Heart left ventricle (tissue), 16 donors: ENCODE measurements around the gene FRG2C. TPM values are rescaled to one million over a fixed set of nuclear protein-coding genes. Genes with fewer than 3 reads are reported as not detected.
A peak's percentile ranks its signal among the peaks of the same experiment; 100 is the strongest.
"Not testable (repeated sequence)": the region's sequence is repeated elsewhere in the genome, so short reads cannot be mapped to it uniquely, and the experiment has no call there.

Experiments used
- ATAC-seq, 4 donors: fragments of 200-7000 bp; cut with Tn5 transposase; one replicate each; pipeline ENCODE4 v1.9.1; 2020 to 2022; ENCODE audit warnings: moderate library complexity in 4 of 4, mild to moderate bottlenecking in 3 of 4, moderate number of reproducible peaks in 1 of 4
- DNase-seq, 5 donors: peaks; one replicate each; pipeline ENCODE4 v3.0.0-alpha.2; 2020
- H3K27ac ChIP-seq, 12 donors: fragments of 200-600 bp; sonication (generic) in 4 of 12; one replicate each; pipeline versions ENCODE4 v1.5.0 to v1.8.0; 2016 to 2022; ENCODE audit warnings: mild to moderate bottlenecking in 2 of 12
- H3K27me3 ChIP-seq, 9 donors: fragments of 200-600 bp; sonication (generic) in 2 of 9; one replicate each; pipeline versions ENCODE4 v1.5.1 to v1.8.0; 2016 to 2022; ENCODE audit warnings: mild to moderate bottlenecking in 3 of 9
- H3K36me3 ChIP-seq, 9 donors: fragments of 200-600 bp; sonication (generic) in 2 of 9; one replicate each; pipeline versions ENCODE4 v1.5.0 to v1.8.0; 2018 to 2022; ENCODE audit warnings: mild to moderate bottlenecking in 2 of 9
- H3K4me1 ChIP-seq, 12 donors: fragments of 200-600 bp; sonication (generic) in 4 of 12; one replicate each; pipeline versions ENCODE4 v1.5.0 to v1.8.0; 2016 to 2022; ENCODE audit warnings: mild to moderate bottlenecking in 3 of 12
- H3K4me3 ChIP-seq, 12 donors: fragments of 200-600 bp; sonication (generic) in 4 of 12; one replicate each; pipeline versions ENCODE4 v1.5.0 to v1.8.0; 2017 to 2022; ENCODE audit warnings: mild to moderate bottlenecking in 9 of 12, moderate library complexity in 4 of 12
- H3K9me3 ChIP-seq, 12 donors: fragments of 200-600 bp; sonication (generic) in 4 of 12; one replicate each; pipeline versions ENCODE4 v1.5.0 to v1.8.0; 2016 to 2022; ENCODE audit warnings: mild to moderate bottlenecking in 1 of 12
- POLR2A ChIP-seq, 2 donors: fragments of 450-650 bp; IDR thresholded peaks; one replicate each; pipeline ENCODE4 v1.6.1; 2017; ENCODE audit warnings: antibody characterized with exemption in 2 of 2, mild to moderate bottlenecking in 2 of 2, moderate library complexity in 2 of 2
- WGBS, 4 donors: extraction: QIAGEN DNeasy Blood & Tissue Kit in 2 of 4; methylation state at CpG; one replicate each; pipeline versions ENCODE4 v1.1.5 to v1.1.7; 2013 to 2018; 5-methylcytosine and 5-hydroxymethylcytosine counted together
- intact Hi-C, 10 donors: fragments of 100-400 bp; cut with DNase I; formaldehyde crosslinking; loops; one replicate each; pipeline versions ENCODE4 v1.11.1 to v1.14.2; 2022
- long read RNA-seq, 3 donors: library from polyadenylated mRNA; unstranded; transcript quantifications; one replicate each; pipeline ENCODE4 v2.0.0, GENCODE V29; 2020 to 2021
- polyA plus RNA-seq, 2 donors: library from polyadenylated mRNA; stranded (reverse); fragments of 200-250 nt; gene quantifications; one replicate each; pipeline ENCODE4 v1.2.3, GENCODE V29; 2013
- total RNA-seq, 9 donors: library from RNA; depleted of rRNA in 2 of 9; stranded (reverse); fragments of >200 nt in 2 of 9; fragmentation: NEBNext Ultra II Directional in 3 of 9; extraction: Animal tissue kit (Norgen Biotek cat#: 25700) in 3 of 9; gene quantifications; one replicate each; pipeline versions ENCODE4 v1.1.0 to v1.2.4, GENCODE V29; 2016 to 2023
- TF ChIP-seq, protein P1 (sequence below), 12 donors: fragments of 200-600 bp; sonication (generic) in 4 of 12; IDR thresholded peaks; one replicate each; pipeline versions ENCODE4 v1.5.0 to v1.8.0; 2018 to 2022; ENCODE audit warnings: antibody characterized with exemption in 12 of 12, mild to moderate bottlenecking in 5 of 12
- donor health status: ischemic (EF 13 %, LVEDD 7.1; RV severe dilation, severe dysfunction).
- donor health status: healthy with polysubstance abuse.
- donor health status: DM: no; HTN: yes; CAD: no.
- donor health status: DM: no; HTN: no; CAD: no.
- donor health status: ischemic (EF 25% LVEDD 6.9; RV normal size, moderate dysfunction).
- donor health status: ischemic (EF 25% LVEDD 5.7; RV mildly dilated, moderate dysfunction).
- donor health status: healthy.
- donor health status: DM: yes; HTN: yes; CAD: no.
- donor health status: ischemic (EF 35%, LVEDD 5.7; RV mildly dilated, moderate dysfunction).
- donor health status: nonischemic (EF 11% LVEDD 7.7; RV severe dilation, severe dysfunction).
- donor health status: DM: yes; HTN: yes; CAD: no.
- donor health status: PGD.
- donor health status: ischemic (EF 29% LVEDD 5.4; RV normal size, mild dysfunction).
- donor health status: nonischemic (EF 23%, LVEDD 6.1; RV moderate dilation, normal function).

The FRG2C gene
- total RNA-seq = not detected
- not detected for polyA plus RNA-seq
- long read RNA-seq, donor 1 = 0 reads
- long read RNA-seq, donor 2 = 0 reads
- long read RNA-seq, donor 3 = 0 reads

- Histone ChIP-seq H3K27me3 (peaks cover 5 to 91% (median 57%) of the 10 kb centered on the region in 9 donors), H3K4me1 (peaks cover 0 to 14% (median 4%) of the 10 kb centered on the region in 12 donors)
- DNase-seq, ATAC-seq, intact Hi-C loops, H3K9me3 ChIP-seq, H3K27ac ChIP-seq, H3K4me3 ChIP-seq, H3K36me3 ChIP-seq: not testable (repeated sequence)
- WGBS, 4 donors = 63 to 76% (median 70%) methylated on average over 9 of the region's 9 CpGs
Measured at GRCh38 chr3:75664028-75664427, at the start of gene FRG2C. FRG2C (plus strand) TSS chr3:75664328; CDS start chr3:75664380, 52 bp downstream.

- Histone ChIP-seq H3K4me1 (peaks cover 0 to 14% (median 0%) of the 10 kb centered on the region in 12 donors), H3K27me3 (peaks cover 0 to 20% (median 0%) of the 10 kb centered on the region in 9 donors), H3K4me3 (peak overlapping the region; percentile 31 to 63 (median 52)), H3K27ac (peak overlapping the region in 4 of 12 donors; percentile 1 to 65 (median 32))
- WGBS, 4 donors = 3 to 5% (median 4%) methylated on average over 18 to 43 of the region's 43 CpGs
- H3K9me3 ChIP-seq, intact Hi-C loops, H3K36me3 ChIP-seq: not testable (repeated sequence)
- ATAC-seq (peak in 1 of 4 donors; percentile 73), DNase-seq (peak; percentile 38 to 85 (median 82))
Measured at GRCh38 chr3:75618666-75619305, 45.3 kb upstream of the FRG2C start.

DNA sequence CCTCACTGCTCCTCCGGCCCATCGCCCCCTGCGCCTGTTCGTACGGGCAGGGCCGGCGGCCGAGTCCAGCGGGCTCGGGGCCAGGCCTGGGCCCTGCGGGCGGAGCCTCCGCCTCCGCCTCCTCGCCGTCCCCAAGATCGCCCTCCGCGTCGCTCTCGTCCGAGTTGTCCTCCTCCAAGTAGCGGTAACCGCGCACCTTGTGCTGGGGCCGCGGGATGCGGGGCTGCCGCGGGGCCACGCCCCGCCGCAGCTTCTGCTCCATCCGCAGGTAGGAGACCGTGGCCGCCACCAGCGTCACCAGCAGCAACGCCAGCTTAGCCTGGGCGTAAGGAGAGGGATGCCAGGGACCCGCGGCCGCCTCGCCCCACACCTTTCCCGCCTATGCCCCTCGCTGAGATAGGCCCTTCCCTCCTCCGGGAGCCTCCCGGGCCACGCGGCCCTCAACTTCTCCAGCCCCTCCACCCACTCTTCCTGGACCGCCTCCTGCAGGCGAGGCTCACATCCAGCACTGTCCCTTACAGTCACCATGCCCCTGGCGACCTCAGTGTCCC is 44.6 kb upstream of the FRG2C start:
- Histone ChIP-seq H3K27me3 (peaks cover 0 to 20% (median 0%) of the 10 kb centered on the region in 9 donors), H3K4me3 (peak overlapping the region; percentile 31 to 63 (median 52)), H3K4me1 (peaks cover 0 to 14% (median 0%) of the 10 kb centered on the region in 12 donors), H3K27ac (peak overlapping the region in 4 of 12 donors; percentile 1 to 65 (median 32))
- 2 to 14% (median 2%) methylated on average over 18 to 52 of the region's 52 CpGs for WGBS, 4 donors
- intact Hi-C loops, H3K36me3 ChIP-seq, ATAC-seq, H3K9me3 ChIP-seq: not testable (repeated sequence)
- peak in 1 of 5 donors; percentile 46 for DNase-seq

DNA sequence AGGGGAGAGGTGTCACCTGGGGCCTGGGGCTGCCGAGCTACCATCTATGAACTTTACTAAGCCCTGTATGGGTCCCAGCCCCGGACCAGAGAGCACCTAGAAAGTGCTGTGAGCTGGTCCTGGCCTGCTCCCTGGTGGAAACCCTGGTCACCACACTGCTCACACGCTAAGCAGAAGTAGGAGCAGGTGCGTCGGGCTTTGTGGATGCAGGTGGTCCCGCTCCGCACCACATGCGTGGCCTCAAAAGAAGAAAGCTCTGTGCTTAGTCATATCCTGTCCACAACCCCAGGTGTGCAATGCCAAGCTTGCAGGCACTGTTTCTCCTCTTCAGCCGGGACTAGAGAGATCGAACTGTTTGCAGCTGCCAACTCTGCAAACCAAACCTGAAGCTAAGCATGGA is 42.4 kb upstream of the FRG2C start:
- H3K4me3 ChIP-seq, DNase-seq: not testable (repeated sequence)

DNA sequence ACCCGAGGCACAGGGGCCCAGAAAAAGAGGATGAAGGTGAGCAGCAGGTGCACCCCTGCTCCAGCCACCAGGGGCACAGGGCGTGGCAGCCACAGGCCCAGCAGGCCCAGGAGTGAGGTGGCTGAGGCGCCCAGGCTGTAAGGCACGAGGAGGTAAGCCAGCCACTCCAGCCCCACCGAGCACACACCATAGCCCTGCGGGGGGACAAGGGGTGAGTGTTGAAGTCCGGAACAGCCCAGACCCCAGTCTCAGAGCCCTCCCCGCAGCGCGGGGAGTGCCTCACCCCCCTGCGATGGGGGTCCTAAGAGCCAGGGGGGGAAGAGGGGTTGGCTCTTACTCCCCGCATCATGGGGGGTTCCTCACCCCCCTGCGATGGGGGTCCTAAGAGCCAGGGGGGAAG is 40.5 kb upstream of the FRG2C start:
- H3K27ac ChIP-seq, DNase-seq, ATAC-seq, H3K36me3 ChIP-seq, intact Hi-C loops, H3K9me3 ChIP-seq, H3K4me3 ChIP-seq: not testable (repeated sequence)
- WGBS, 4 donors = 77 to 91% (median 83%) methylated on average over 2 to 13 of the region's 13 CpGs
- H3K4me1 ChIP-seq = peaks cover 0 to 12% (median 0%) of the 10 kb centered on the region in 12 donors
- H3K27me3 ChIP-seq = peaks cover 0 to 17% (median 0%) of the 10 kb centered on the region in 9 donors

More for the DNA sequence above, 42.4 kb upstream of the FRG2C start:
- ATAC-seq, intact Hi-C loops, H3K36me3 ChIP-seq, H3K9me3 ChIP-seq, H3K27ac ChIP-seq: not testable (repeated sequence)
- WGBS, 4 donors = 66 to 69% (median 67%) methylated on average over 7 to 10 of the region's 10 CpGs
- peaks cover 0 to 14% (median 0%) of the 10 kb centered on the region in 12 donors for H3K4me1 ChIP-seq
- peaks cover 0 to 20% (median 0%) of the 10 kb centered on the region in 9 donors for H3K27me3 ChIP-seq

DNA sequence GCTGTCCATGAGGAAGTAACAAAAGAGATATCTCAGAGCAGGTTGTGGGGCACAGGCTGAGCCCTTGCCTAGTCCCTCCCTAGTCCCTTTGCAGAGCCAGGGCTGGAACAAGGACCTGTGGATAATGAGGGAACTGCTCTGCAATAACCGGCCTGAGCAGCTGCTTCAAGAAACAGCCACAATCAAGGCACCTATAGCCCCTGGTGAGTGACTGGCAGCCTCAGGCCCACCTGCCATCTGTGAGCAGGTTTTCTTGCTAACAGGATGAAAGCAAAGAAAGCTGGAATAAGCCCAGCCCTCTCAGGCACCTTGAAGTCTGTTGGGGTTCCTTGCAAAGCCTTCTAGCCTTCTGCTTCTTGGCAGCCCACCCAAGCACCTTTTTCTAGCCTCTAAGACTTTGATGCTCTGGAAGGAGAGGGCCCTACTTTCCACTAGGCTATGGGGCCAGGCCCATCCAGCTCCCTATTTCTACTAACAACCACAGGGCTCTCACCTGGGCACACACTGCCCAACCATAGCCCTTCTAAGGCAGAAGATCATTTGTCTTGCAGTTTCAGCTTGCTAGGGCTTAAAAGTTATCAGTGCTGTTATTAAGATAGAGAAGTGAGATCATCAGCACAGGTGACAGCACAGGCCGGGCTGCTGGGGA is 33.1 kb upstream of the FRG2C start:
- WGBS, 4 donors = 63 to 82% (median 77%) methylated on average over 2 of the region's 2 CpGs
- intact Hi-C loops, H3K4me3 ChIP-seq: not testable (repeated sequence)

GRCh38 chr3:75631541-75631940 is 32.6 kb upstream of the FRG2C start:
- WGBS, 4 donors = 86 to 100% (median 86%) methylated on average over 1 to 4 of the region's 4 CpGs
- TF ChIP-seq, protein P1, sequence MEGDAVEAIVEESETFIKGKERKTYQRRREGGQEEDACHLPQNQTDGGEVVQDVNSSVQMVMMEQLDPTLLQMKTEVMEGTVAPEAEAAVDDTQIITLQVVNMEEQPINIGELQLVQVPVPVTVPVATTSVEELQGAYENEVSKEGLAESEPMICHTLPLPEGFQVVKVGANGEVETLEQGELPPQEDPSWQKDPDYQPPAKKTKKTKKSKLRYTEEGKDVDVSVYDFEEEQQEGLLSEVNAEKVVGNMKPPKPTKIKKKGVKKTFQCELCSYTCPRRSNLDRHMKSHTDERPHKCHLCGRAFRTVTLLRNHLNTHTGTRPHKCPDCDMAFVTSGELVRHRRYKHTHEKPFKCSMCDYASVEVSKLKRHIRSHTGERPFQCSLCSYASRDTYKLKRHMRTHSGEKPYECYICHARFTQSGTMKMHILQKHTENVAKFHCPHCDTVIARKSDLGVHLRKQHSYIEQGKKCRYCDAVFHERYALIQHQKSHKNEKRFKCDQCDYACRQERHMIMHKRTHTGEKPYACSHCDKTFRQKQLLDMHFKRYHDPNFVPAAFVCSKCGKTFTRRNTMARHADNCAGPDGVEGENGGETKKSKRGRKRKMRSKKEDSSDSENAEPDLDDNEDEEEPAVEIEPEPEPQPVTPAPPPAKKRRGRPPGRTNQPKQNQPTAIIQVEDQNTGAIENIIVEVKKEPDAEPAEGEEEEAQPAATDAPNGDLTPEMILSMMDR (IDR thresholded peaks at IDR 0.05) = no peak
- no peak for TF ChIP-seq POLR2A (IDR thresholded peaks at IDR 0.05)
- Histone ChIP-seq H3K36me3 (no peaks in the 10 kb centered on the region), H3K27ac (no peak overlapping the region), H3K4me3 (no peak overlapping the region), H3K9me3 (no peaks in the 10 kb centered on the region), H3K27me3 (no peaks in the 10 kb centered on the region), H3K4me1 (no peaks in the 10 kb centered on the region)
- intact Hi-C loops = no loop called here
- DNase-seq = no peak
- no peak for ATAC-seq

More for the DNA sequence above, 33.1 kb upstream of the FRG2C start:
- not testable (repeated sequence) for ATAC-seq, H3K4me1 ChIP-seq, H3K9me3 ChIP-seq, DNase-seq, H3K36me3 ChIP-seq, H3K27ac ChIP-seq, H3K27me3 ChIP-seq

- ATAC-seq, DNase-seq, H3K36me3 ChIP-seq, H3K9me3 ChIP-seq, H3K27me3 ChIP-seq, H3K27ac ChIP-seq, intact Hi-C loops, H3K4me3 ChIP-seq: not testable (repeated sequence)
- peaks cover 0 to 18% (median 4%) of the 10 kb centered on the region in 12 donors for H3K4me1 ChIP-seq
- WGBS, 4 donors = 87 to 94% (median 91%) methylated on average over 10 of the region's 10 CpGs
Measured at GRCh38 chr3:75638947-75639346, 25.2 kb upstream of the FRG2C start.
